Subcutaneous abdominal adipose tissue (tissue), 5 donors: ENCODE data around the gene TMEM131.

Experiments used
- H3K27ac ChIP-seq: one replicate; pipeline ENCODE4 v1.7.0; 2013; ENCODE audit warnings: low read depth, mild to moderate bottlenecking, inconsistent platforms, low read length, moderate library complexity
- H3K27me3 ChIP-seq, 5 donors: one replicate each; pipeline ENCODE4 v1.7.0; 2013; ENCODE audit warnings: low read length in 5 of 5, inconsistent platforms in 1 of 5; ENCODE audit not compliant: control insufficient read depth in 5 of 5, insufficient read depth in 4 of 5
- H3K36me3 ChIP-seq, 5 donors: one replicate each; pipeline ENCODE4 v1.7.0; 2013; ENCODE audit warnings: low read length in 5 of 5; ENCODE audit not compliant: control insufficient read depth in 5 of 5, insufficient read depth in 5 of 5
- H3K4me1 ChIP-seq, 5 donors: one replicate each; pipeline ENCODE4 v1.7.0; 2013; ENCODE audit warnings: low read length in 5 of 5, mild to moderate bottlenecking in 3 of 5, moderate library complexity in 1 of 5; ENCODE audit not compliant: control insufficient read depth in 5 of 5, insufficient read depth in 5 of 5
- H3K4me3 ChIP-seq, 5 donors: one replicate each; pipeline ENCODE4 v1.7.0; 2013; ENCODE audit warnings: low read length in 5 of 5, low read depth in 1 of 5
- H3K9ac ChIP-seq, 5 donors: one replicate each; pipeline ENCODE4 v1.7.0; 2013; ENCODE audit warnings: low read length in 5 of 5, mild to moderate bottlenecking in 4 of 5, moderate library complexity in 3 of 5
- H3K9me3 ChIP-seq, 5 donors: one replicate each; pipeline ENCODE4 v1.7.0; 2013; ENCODE audit warnings: low read length in 5 of 5; ENCODE audit not compliant: control insufficient read depth in 5 of 5
- donor health status: healthy.
- donor health status: healthy.
- donor health status: healthy.
- donor health status: healthy.
- donor health status: healthy.

TMEM131 gene

DNA sequence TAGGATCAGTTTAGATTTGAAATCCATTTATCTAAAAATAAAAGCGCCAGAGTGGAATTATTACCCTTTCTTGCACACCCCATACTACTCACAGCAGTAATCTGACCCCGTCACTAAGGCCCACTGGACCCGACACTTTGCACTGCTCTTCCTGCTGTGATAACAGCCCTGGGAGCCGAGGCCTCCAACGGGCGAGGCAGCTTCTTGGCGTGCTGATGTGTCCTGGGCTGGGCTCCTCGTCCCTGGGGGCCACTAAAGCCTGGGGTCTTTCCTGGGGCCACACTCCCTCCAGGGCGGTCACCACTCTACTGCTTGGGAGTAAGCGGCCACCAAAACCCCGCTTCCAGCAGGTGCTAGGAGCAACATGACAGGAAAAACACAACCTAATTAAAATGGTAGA lies 220.7 kb downstream of the TMEM131 start:
- Histone ChIP-seq H3K36me3 (peaks cover 3 to 47% (median 35%) of the 10 kb centered on the region in 5 donors), H3K4me1 (no peaks in the 10 kb centered on the region), H3K9ac (no peak overlapping the region), H3K27me3 (no peaks in the 10 kb centered on the region), H3K27ac (no peak overlapping the region), H3K4me3 (no peak overlapping the region), H3K9me3 (no peaks in the 10 kb centered on the region)

DNA sequence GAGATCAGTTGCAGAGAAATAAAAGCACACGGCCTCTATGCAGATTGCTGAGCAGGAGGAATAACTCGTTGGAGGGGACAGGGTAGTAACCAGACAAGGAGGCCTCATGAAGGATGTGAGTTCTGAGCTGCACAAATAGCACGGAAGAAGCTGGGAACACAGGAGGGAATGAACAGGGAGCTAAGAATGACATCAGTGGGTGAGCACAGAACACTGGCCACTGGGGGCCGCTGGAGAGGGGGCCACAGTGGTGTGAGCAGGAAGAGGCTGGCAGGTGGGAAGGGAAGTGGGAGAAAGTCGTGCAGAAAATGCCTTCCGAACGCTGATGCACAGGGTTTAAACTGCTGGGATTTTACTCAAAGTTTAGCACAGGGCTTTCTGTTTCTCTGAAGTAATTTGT lies 221.3 kb downstream of the TMEM131 start:
- no peaks in the 10 kb centered on the region for H3K4me1 ChIP-seq
- no peak overlapping the region for H3K4me3 ChIP-seq
- H3K27me3 ChIP-seq = no peaks in the 10 kb centered on the region
- H3K36me3 ChIP-seq = peaks cover 3 to 46% (median 35%) of the 10 kb centered on the region in 5 donors
- no peak overlapping the region for H3K9ac ChIP-seq
- no peak overlapping the region for H3K27ac ChIP-seq
- no peaks in the 10 kb centered on the region for H3K9me3 ChIP-seq

DNA sequence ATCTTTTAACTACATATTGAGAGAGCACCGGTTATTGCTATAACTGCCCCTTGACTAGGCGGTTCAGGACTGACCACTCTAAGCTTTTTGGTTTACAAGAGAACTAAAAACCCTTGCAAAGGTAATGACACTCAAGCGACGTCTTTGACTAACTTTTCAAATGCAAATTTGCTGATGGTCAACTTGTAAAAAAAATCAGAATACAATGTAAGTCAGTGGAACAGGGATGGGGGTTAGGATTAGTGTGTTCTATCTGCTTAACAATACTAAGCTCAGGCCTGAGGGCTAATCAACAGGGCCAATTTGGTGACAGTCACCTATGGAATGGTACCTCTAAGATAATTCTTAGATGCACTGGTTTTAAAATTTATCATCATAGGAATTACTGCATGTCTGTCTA lies 225.3 kb downstream of the TMEM131 start:
- Histone ChIP-seq H3K4me1 (peaks cover 0 to 11% (median 0%) of the 10 kb centered on the region in 5 donors), H3K9ac (no peak overlapping the region), H3K27me3 (no peaks in the 10 kb centered on the region), H3K36me3 (peaks cover 12 to 50% (median 44%) of the 10 kb centered on the region in 5 donors), H3K27ac (no peak overlapping the region), H3K4me3 (no peak overlapping the region), H3K9me3 (no peaks in the 10 kb centered on the region)

GRCh38 chr2:97769711-97770110 lies 226.0 kb downstream of the TMEM131 start:
- peaks cover 10 to 50% (median 44%) of the 10 kb centered on the region in 5 donors for H3K36me3 ChIP-seq
- H3K27ac ChIP-seq = no peak overlapping the region
- no peak overlapping the region for H3K4me3 ChIP-seq
- no peak overlapping the region for H3K9ac ChIP-seq
- H3K9me3 ChIP-seq = no peaks in the 10 kb centered on the region
- no peaks in the 10 kb centered on the region for H3K27me3 ChIP-seq
- peaks cover 0 to 11% (median 0%) of the 10 kb centered on the region in 5 donors for H3K4me1 ChIP-seq

GRCh38 chr2:97769308-97769707 lies 226.4 kb downstream of the TMEM131 start:
- Histone ChIP-seq H3K27me3 (no peaks in the 10 kb centered on the region), H3K4me1 (peaks cover 0 to 11% (median 0%) of the 10 kb centered on the region in 5 donors), H3K9ac (no peak overlapping the region), H3K27ac (no peak overlapping the region), H3K9me3 (no peaks in the 10 kb centered on the region), H3K4me3 (no peak overlapping the region), H3K36me3 (peaks cover 10 to 50% (median 44%) of the 10 kb centered on the region in 5 donors)

DNA sequence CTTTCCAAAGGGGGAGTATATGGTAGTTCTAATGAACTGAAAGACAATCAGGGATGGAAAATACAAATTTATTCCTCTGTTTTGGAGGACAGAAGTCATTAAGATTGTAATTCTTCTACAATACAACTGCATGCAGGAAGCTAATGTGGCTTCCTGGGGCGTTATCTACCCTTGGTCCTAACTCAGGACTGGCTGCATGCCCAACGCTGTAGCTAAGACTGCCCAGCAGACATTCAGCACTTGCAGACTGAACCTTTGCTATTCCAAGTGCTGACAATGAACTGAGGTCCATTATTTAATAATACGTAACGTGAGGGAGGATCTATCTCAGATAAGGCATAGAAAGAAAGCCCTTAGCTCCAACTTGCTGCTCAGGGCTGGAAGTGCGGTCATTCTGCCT lies 229.2 kb downstream of the TMEM131 start:
- H3K4me3 ChIP-seq = no peak overlapping the region
- peaks cover 0 to 12% (median 0%) of the 10 kb centered on the region in 5 donors for H3K4me1 ChIP-seq
- H3K9ac ChIP-seq = no peak overlapping the region
- H3K27me3 ChIP-seq = no peaks in the 10 kb centered on the region
- no peak overlapping the region for H3K27ac ChIP-seq
- H3K9me3 ChIP-seq = no peaks in the 10 kb centered on the region
- H3K36me3 ChIP-seq = peaks cover 10 to 56% (median 46%) of the 10 kb centered on the region in 5 donors

- no peaks in the 10 kb centered on the region for H3K9me3 ChIP-seq
- no peak overlapping the region for H3K4me3 ChIP-seq
- peaks cover 0 to 18% (median 0%) of the 10 kb centered on the region in 5 donors for H3K4me1 ChIP-seq
- H3K36me3 ChIP-seq = peaks cover 10 to 62% (median 50%) of the 10 kb centered on the region in 5 donors
- H3K27ac ChIP-seq = no peak overlapping the region
- no peak overlapping the region for H3K9ac ChIP-seq
- no peaks in the 10 kb centered on the region for H3K27me3 ChIP-seq
These were observed 229.8 kb downstream of the TMEM131 start for GRCh38 chr2:97765933-97766332.

GRCh38 chr2:97764559-97765263 lies 231.0 kb downstream of the TMEM131 start:
- Histone ChIP-seq H3K27ac (no peak overlapping the region), H3K4me3 (no peak overlapping the region), H3K4me1 (peaks cover 0 to 26% (median 4%) of the 10 kb centered on the region in 5 donors), H3K27me3 (no peaks in the 10 kb centered on the region), H3K36me3 (peaks cover 10 to 74% (median 60%) of the 10 kb centered on the region in 5 donors), H3K9me3 (no peaks in the 10 kb centered on the region), H3K9ac (no peak overlapping the region)

DNA sequence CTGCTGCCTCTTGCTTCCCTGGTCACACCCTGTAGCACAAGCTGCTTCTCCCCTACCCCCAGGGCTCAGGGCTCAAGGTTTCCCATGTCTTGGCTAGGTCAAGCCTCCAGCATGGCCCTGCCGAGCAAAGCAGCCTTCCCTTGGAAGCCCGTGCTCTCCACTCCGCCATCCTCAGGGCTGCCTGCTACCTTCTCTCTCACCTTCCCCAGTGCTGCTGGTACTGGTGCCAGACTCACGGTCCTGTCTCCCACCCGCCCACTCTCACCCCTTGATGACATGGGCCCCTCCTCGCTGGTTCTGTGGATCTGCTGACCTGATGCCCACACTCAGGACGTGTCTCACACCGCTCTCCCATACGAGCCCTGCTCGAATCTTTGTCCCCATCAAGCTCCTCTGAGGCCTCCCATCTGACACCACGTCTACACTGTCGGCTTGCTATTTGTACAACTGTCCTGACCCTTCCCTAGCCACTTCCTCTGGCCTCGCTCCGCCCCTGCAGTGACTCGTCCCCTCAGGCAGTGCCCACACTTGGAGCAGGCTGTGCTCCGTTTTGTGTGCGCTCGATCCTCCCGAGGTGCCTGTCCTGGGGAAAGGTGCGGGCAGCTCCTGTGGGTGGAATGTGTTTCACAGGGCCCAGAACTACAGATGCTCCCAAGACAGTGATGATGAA lies 232.4 kb downstream of the TMEM131 start:
- no peak overlapping the region for H3K9ac ChIP-seq
- no peaks in the 10 kb centered on the region for H3K27me3 ChIP-seq
- no peaks in the 10 kb centered on the region for H3K9me3 ChIP-seq
- H3K27ac ChIP-seq = no peak overlapping the region
- H3K4me3 ChIP-seq = no peak overlapping the region
- peaks cover 0 to 40% (median 4%) of the 10 kb centered on the region in 5 donors for H3K4me1 ChIP-seq
- peaks cover 10 to 83% (median 74%) of the 10 kb centered on the region in 5 donors for H3K36me3 ChIP-seq

GRCh38 chr2:97761192-97761591 lies 234.6 kb downstream of the TMEM131 start:
- Histone ChIP-seq H3K36me3 (peaks cover 9 to 95% (median 85%) of the 10 kb centered on the region in 5 donors), H3K4me1 (peaks cover 0 to 34% (median 4%) of the 10 kb centered on the region in 5 donors), H3K9me3 (no peaks in the 10 kb centered on the region), H3K4me3 (no peak overlapping the region), H3K27ac (no peak overlapping the region), H3K27me3 (no peaks in the 10 kb centered on the region), H3K9ac (no peak overlapping the region)
